ENCODE data around the gene KSR1.

- TF ChIP-seq POLR2A (IDR thresholded peaks at IDR 0.05) = no peak
- TF ChIP-seq, protein P1, sequence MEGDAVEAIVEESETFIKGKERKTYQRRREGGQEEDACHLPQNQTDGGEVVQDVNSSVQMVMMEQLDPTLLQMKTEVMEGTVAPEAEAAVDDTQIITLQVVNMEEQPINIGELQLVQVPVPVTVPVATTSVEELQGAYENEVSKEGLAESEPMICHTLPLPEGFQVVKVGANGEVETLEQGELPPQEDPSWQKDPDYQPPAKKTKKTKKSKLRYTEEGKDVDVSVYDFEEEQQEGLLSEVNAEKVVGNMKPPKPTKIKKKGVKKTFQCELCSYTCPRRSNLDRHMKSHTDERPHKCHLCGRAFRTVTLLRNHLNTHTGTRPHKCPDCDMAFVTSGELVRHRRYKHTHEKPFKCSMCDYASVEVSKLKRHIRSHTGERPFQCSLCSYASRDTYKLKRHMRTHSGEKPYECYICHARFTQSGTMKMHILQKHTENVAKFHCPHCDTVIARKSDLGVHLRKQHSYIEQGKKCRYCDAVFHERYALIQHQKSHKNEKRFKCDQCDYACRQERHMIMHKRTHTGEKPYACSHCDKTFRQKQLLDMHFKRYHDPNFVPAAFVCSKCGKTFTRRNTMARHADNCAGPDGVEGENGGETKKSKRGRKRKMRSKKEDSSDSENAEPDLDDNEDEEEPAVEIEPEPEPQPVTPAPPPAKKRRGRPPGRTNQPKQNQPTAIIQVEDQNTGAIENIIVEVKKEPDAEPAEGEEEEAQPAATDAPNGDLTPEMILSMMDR (IDR thresholded peaks at IDR 0.05) = no peak
Measured at GRCh38 chr17:27497696-27498095, 41.4 kb downstream of the KSR1 start.
